Measurements from ENCODE around the gene TUBB1.

DNA sequence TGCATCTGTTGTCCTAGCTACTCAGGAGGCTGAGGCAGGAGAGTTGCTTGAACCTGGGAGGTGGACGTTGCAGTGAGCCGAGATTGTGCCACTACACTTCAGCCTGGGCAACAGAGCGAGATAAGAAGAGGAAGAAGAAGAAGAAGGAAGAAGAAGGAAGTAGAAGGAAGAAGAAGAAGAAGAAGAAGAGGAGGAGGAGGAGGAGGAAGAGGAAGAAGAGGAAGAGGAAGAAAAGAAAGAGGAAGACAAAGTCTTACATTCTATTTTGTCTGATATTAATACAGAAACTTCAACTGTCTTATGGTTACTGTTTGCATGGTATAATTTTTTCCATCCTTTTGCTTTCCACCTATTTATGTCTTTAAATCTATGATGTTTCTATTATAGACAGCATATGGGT is 45.4 kb upstream of the TUBB1 start:
- no peak for TF ChIP-seq CTCF (IDR thresholded peaks at IDR 0.05; ENCODE audit: low read depth, low read length)
- TF ChIP-seq POLR2A (IDR thresholded peaks at IDR 0.05; ENCODE audit: extremely low read depth, insufficient read length): no peak
- TF ChIP-seq MAX (IDR thresholded peaks at IDR 0.05; ENCODE audit: low read depth, low read length): no peak

Data from NB4 (cell line).